ENCODE data around the gene SLC36A2.
"Not testable (repeated sequence)": the region's sequence is repeated elsewhere in the genome, so short reads cannot be mapped to it uniquely, and the experiment has no call there.

The SLC36A2 gene

DNA sequence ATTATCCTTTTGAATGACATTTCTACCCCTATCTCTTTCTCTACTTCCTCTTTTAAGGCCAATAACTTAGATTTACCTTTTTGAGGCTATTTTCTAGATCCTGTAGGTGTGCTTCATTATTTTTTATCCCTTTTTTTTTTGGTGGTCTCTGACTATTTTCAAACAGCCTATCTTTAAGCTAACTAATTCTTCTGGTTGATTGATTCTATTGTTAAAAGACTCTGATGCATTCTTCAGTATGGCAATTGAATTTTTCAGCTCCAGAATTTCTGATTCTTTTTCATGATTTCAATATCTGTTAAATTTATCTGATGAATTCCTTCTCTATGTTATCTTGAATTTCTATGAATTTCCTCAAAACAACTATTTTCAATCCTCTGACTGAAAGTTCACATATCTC is 36.4 kb downstream of the SLC36A2 start:
- Histone ChIP-seq H3K36me3 (ENCODE audit: control insufficient read depth, insufficient read depth, low read length) (no peaks in the 10 kb centered on the region), H3K27ac (ENCODE audit: low read length) (no peak overlapping the region), H3K4me1 (ENCODE audit: control insufficient read depth, insufficient read depth, low read length) (peaks cover 1% of the 10 kb centered on the region; the same call in 1 of the 2 replicates), H3K4me3 (ENCODE audit: low read length) (no peak overlapping the region), H3K27me3 (ENCODE audit: control insufficient read depth, insufficient read depth, low read length) (no peaks in the 10 kb centered on the region), H3K9me3 (ENCODE audit: control insufficient read depth, insufficient read depth, low read length) (no peaks in the 10 kb centered on the region)
- DNase-seq (ENCODE audit: low read depth, low spot score), result no peak

DNA sequence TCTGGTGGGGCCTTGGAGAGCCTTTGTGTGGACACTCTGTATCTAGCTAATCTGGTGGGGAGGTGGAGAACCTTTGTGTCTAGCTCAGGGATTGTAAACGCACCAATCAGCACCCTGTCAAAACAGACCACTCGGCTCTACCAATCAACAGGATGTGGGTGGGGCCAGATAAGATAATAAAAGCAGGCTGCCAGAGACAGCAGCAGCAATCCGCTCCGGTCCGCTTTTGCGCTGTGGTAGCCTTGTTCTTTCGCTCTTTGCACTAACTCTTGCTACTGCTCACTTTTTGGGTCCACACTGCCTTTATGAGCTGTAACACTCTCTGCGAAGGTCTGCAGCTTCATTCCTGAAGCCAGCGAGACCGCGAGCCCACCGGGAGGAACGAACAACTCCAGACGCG is 37.5 kb downstream of the SLC36A2 start:
- not testable (repeated sequence) for H3K4me1 ChIP-seq (ENCODE audit: control insufficient read depth, insufficient read depth, low read length); H3K27me3 ChIP-seq (ENCODE audit: control insufficient read depth, insufficient read depth, low read length); H3K27ac ChIP-seq (ENCODE audit: low read length); H3K4me3 ChIP-seq (ENCODE audit: low read length); H3K36me3 ChIP-seq (ENCODE audit: control insufficient read depth, insufficient read depth, low read length); DNase-seq (ENCODE audit: low read depth, low spot score); H3K9me3 ChIP-seq (ENCODE audit: control insufficient read depth, insufficient read depth, low read length)
- no CpG with 5 or more reads among the region's 15 CpGs for WGBS (ENCODE audit: insufficient coverage, insufficient read length)

DNA sequence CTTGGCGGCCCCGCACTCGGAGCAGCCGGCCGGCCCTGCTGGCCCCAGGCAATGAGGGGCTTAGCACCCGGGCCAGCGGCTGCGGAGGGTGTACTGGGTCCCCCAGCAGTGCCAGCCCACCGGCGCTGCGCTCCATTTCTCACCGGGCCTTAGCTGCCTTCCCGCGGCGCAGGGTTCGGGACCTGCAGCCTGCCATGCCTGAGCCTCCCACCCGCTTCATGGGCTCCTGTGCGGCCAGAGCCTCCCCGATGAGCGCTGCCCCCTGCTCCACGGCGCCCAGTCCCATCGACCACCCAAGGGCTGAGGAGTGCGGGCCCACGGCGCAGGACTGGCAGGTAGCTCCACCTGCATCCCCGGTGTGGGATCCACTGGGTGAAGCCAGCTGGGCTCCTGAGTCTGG is 38.1 kb downstream of the SLC36A2 start:
- H3K4me3 ChIP-seq (ENCODE audit: low read length); H3K36me3 ChIP-seq (ENCODE audit: control insufficient read depth, insufficient read depth, low read length); H3K27me3 ChIP-seq (ENCODE audit: control insufficient read depth, insufficient read depth, low read length); H3K4me1 ChIP-seq (ENCODE audit: control insufficient read depth, insufficient read depth, low read length); H3K9me3 ChIP-seq (ENCODE audit: control insufficient read depth, insufficient read depth, low read length); H3K27ac ChIP-seq (ENCODE audit: low read length); DNase-seq (ENCODE audit: low read depth, low spot score): not testable (repeated sequence)
- no CpG with 5 or more reads among the region's 27 CpGs for WGBS (ENCODE audit: insufficient coverage, insufficient read length)

DNA sequence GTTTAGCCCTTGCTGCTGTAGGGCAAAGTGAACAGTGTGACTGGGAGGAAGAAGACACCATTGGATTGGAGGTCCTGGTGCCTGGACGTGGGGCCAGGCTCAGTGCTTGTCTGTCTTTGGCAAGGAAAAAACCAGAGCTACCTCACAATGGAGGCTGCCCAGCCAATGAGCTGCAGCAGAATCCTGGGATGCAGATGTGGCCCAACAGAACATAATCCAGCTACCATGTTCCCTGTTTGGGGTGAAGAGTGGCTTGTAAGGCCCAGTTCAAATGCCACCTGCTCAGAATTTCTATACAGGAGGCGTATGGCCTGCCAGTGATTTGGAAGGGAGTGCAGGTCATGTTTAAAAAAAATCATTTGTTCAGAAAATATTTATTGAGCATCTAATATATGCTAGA is 43.7 kb downstream of the SLC36A2 start, which contains the start of gene SLC36A3:
TSS of gene SLC36A3 (minus strand) at position 101 of the 400 bp plus-strand sequence. CDS start 412 bp downstream, outside the sequence.
- Histone ChIP-seq H3K4me1 (ENCODE audit: control insufficient read depth, insufficient read depth, low read length) (no peaks in the 10 kb centered on the region), H3K27ac (ENCODE audit: low read length) (no peak within 1 kb of the TSS), H3K36me3 (ENCODE audit: control insufficient read depth, insufficient read depth, low read length) (no peaks in the 10 kb centered on the region), H3K4me3 (ENCODE audit: low read length) (no peak within 1 kb of the TSS), H3K9me3 (ENCODE audit: control insufficient read depth, insufficient read depth, low read length) (no peaks in the 10 kb centered on the region), H3K27me3 (ENCODE audit: control insufficient read depth, insufficient read depth, low read length) (no peaks in the 10 kb centered on the region)
- DNase-seq (ENCODE audit: low read depth, low spot score), result no peak
- WGBS (ENCODE audit: insufficient coverage, insufficient read length), result no CpG with 5 or more reads among the region's 2 CpGs

DNA sequence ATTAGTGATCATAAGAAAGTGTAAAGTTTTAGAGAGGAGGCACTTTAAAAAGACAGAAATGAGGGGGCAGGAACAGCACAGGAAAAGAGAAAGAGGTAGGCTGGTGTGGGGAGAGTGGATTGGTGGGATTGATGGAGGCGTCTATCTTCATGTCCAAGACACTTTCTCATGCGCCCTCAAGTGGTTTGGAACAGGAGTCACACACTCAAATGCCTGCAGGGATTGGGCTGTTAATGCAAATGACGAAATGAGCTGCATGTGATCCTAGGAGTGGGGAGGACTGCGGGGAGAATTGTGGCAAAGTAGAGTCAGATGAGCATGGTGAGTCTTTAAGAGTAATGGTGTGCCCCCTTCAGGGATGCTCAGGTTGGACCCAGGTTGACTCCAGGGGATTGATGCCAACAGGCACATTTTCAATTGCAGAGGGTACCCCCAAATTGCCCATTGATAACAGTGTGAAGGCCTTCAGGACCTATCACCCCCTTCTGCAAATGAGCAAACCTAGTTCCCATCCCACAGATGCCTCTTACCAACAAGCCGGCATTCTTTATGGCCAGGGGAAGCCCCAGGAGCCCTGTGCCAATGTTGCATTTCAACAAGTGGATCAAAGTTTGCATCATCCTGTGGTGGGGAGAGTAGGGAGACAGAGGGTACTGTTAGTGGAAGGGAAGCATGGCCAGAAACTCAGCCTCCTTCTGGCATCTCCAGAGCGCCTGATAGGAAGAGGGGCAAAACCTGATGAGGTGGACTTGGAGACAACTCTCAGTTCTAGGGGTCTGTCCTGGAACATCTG is 49.1 kb downstream of the SLC36A2 start:
- no peak overlapping the region for H3K4me3 ChIP-seq (ENCODE audit: low read length)
- no peaks in the 10 kb centered on the region for H3K27me3 ChIP-seq (ENCODE audit: control insufficient read depth, insufficient read depth, low read length)
- no peaks in the 10 kb centered on the region for H3K9me3 ChIP-seq (ENCODE audit: control insufficient read depth, insufficient read depth, low read length)
- H3K4me1 ChIP-seq (ENCODE audit: control insufficient read depth, insufficient read depth, low read length), result no peaks in the 10 kb centered on the region; the same call in 1 of the 2 replicates
- no peak overlapping the region for H3K27ac ChIP-seq (ENCODE audit: low read length)
- no peak for DNase-seq (ENCODE audit: low read depth, low spot score)
- no CpG with 5 or more reads among the region's 6 CpGs for WGBS (ENCODE audit: insufficient coverage, insufficient read length)
- no peaks in the 10 kb centered on the region for H3K36me3 ChIP-seq (ENCODE audit: control insufficient read depth, insufficient read depth, low read length)

DNA sequence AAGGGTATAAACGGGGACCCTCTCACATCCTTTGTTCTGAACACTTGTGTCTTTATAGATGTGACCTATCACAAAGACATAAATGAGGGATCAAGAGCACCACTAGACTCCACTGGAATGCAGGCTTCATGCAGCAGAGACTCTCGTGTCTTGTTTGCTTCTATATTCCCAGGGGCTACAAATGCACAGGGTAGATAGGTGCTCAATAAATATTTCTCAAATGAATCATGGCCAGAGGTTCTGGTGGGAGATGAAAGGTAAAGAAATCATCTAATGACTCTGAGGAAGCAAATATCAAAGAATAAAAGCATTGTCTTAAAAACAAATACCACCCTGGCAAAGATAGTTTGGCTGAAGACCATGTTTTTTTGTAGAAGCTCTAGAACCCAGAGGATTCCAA is 50.4 kb downstream of the SLC36A2 start:
- Histone ChIP-seq H3K4me3 (ENCODE audit: low read length) (no peak overlapping the region), H3K27me3 (ENCODE audit: control insufficient read depth, insufficient read depth, low read length) (no peaks in the 10 kb centered on the region), H3K27ac (ENCODE audit: low read length) (no peak overlapping the region), H3K36me3 (ENCODE audit: control insufficient read depth, insufficient read depth, low read length) (no peaks in the 10 kb centered on the region), H3K4me1 (ENCODE audit: control insufficient read depth, insufficient read depth, low read length) (no peaks in the 10 kb centered on the region; the same call in 1 of the 2 replicates), H3K9me3 (ENCODE audit: control insufficient read depth, insufficient read depth, low read length) (no peaks in the 10 kb centered on the region)
- WGBS (ENCODE audit: insufficient coverage, insufficient read length), result no CpG with 5 or more reads among the region's 2 CpGs
- DNase-seq (ENCODE audit: low read depth, low spot score), result no peak

DNA sequence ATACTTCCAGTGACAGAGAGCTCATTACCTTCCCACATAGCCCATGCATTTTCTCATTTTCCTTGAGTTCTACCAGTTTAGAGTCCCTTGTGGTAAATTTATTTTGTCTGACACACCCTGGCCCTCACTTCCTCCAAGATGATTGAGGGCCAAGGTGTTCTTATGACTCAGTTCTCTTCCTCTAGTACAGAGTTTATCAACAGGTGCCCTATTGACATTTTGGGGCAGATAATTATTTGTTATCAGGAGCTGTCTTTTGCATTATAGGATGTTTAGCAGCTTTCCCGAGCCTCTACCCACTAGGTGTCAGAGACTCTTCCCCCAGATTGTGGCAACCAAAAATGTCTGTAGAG is 50.9 kb downstream of the SLC36A2 start:
- Histone ChIP-seq H3K36me3 (ENCODE audit: control insufficient read depth, insufficient read depth, low read length) (no peaks in the 10 kb centered on the region), H3K4me3 (ENCODE audit: low read length) (no peak overlapping the region), H3K27ac (ENCODE audit: low read length) (no peak overlapping the region), H3K9me3 (ENCODE audit: control insufficient read depth, insufficient read depth, low read length) (no peaks in the 10 kb centered on the region), H3K27me3 (ENCODE audit: control insufficient read depth, insufficient read depth, low read length) (no peaks in the 10 kb centered on the region), H3K4me1 (ENCODE audit: control insufficient read depth, insufficient read depth, low read length) (no peaks in the 10 kb centered on the region; the same call in 1 of the 2 replicates)
- no CpG with 5 or more reads among the region's 1 CpG for WGBS (ENCODE audit: insufficient coverage, insufficient read length)
- no peak for DNase-seq (ENCODE audit: low read depth, low spot score)

DNA sequence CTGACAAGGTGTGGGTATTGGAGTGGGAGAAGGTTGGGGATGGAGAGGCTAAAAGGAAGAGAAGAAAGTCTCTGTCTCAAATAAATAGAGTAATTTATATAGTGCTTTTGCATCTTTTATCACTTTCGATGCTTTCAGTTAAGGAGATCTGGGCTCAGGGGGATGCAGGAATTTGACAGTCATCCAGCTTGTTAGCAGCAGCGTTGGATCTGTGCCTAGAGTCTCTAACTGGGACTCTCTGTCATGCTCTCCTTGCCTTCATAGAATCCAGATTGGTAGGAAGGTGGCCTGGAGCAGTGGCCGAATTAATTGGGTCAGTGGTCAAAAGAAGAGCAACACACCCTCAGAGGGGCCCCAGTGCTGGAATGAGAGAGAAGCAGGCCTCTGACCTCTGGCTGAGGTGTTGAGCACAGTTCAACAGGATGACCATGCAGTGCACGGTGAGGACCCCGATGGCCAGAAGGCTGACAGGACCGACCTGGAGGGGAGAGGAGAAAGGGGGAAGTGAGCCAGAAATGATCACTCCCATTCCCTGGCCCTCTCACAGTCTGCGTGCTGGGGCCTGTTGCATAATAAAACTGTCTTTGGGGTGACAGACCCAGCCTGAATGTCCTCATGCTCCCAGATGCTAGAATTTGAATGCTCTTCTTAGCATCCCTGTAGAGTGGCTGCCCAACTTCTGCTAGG is 51.4 kb downstream of the SLC36A2 start:
- WGBS (ENCODE audit: insufficient coverage, insufficient read length), result no CpG with 5 or more reads among the region's 7 CpGs
- Histone ChIP-seq H3K27ac (ENCODE audit: low read length) (no peak overlapping the region), H3K27me3 (ENCODE audit: control insufficient read depth, insufficient read depth, low read length) (no peaks in the 10 kb centered on the region), H3K4me1 (ENCODE audit: control insufficient read depth, insufficient read depth, low read length) (no peaks in the 10 kb centered on the region; the same call in 1 of the 2 replicates), H3K36me3 (ENCODE audit: control insufficient read depth, insufficient read depth, low read length) (no peaks in the 10 kb centered on the region), H3K9me3 (ENCODE audit: control insufficient read depth, insufficient read depth, low read length) (no peaks in the 10 kb centered on the region), H3K4me3 (ENCODE audit: low read length) (no peak overlapping the region)
- no peak for DNase-seq (ENCODE audit: low read depth, low spot score)

DNA sequence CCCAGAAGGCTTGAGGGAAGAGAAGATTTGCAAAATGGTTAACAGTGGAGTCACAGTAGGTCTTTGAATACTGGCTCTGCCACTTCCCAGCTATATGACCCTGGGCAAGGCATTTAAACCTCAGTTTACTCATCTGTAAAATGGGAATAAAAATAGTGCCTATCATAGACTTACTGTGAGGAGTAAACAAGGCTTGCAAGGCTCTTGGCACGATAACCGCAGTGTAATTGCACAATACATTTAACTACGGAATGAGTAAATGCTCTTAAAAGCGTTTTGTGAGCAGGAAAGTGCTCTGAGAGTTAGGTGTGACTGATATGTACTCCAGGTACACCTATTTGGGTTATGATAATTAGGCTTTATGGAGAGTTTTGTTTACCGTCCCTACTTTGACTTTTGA is 52.2 kb downstream of the SLC36A2 start:
- no peaks in the 10 kb centered on the region for H3K27me3 ChIP-seq (ENCODE audit: control insufficient read depth, insufficient read depth, low read length)
- no peaks in the 10 kb centered on the region for H3K9me3 ChIP-seq (ENCODE audit: control insufficient read depth, insufficient read depth, low read length)
- DNase-seq (ENCODE audit: low read depth, low spot score), result no peak
- WGBS (ENCODE audit: insufficient coverage, insufficient read length), result no CpG with 5 or more reads among the region's 5 CpGs
- H3K4me1 ChIP-seq (ENCODE audit: control insufficient read depth, insufficient read depth, low read length), result no peaks in the 10 kb centered on the region; the same call in 1 of the 2 replicates
- H3K4me3 ChIP-seq (ENCODE audit: low read length), result no peak overlapping the region
- no peak overlapping the region for H3K27ac ChIP-seq (ENCODE audit: low read length)
- H3K36me3 ChIP-seq (ENCODE audit: control insufficient read depth, insufficient read depth, low read length), result no peaks in the 10 kb centered on the region

DNA sequence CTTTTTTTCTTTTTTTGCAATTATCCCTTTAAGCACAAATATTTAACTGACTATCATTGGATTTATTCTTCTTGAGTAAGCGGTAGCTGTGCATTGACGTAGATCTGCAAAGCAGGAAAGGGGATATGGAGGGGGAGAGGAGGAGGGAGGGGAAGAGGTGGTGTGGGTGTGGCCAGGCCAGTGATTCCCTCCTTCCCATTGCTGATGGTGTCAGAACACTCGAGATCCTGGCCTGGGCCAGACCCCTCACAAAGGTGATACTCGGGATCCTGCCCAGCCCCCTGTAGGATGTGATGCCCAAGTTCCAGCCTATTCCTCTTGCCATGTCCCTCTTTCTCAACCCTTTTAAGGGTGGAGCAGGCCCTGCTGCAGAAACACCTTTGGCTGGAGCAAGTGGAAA is 53.7 kb downstream of the SLC36A2 start:
- Histone ChIP-seq H3K9me3 (ENCODE audit: control insufficient read depth, insufficient read depth, low read length) (no peaks in the 10 kb centered on the region), H3K4me1 (ENCODE audit: control insufficient read depth, insufficient read depth, low read length) (no peaks in the 10 kb centered on the region; the same call in 1 of the 2 replicates), H3K27me3 (ENCODE audit: control insufficient read depth, insufficient read depth, low read length) (no peaks in the 10 kb centered on the region), H3K27ac (ENCODE audit: low read length) (no peak overlapping the region), H3K4me3 (ENCODE audit: low read length) (no peak overlapping the region), H3K36me3 (ENCODE audit: control insufficient read depth, insufficient read depth, low read length) (no peaks in the 10 kb centered on the region)
- no peak for DNase-seq (ENCODE audit: low read depth, low spot score)
- no CpG with 5 or more reads among the region's 4 CpGs for whole genome bisulfite sequencing (ENCODE audit: insufficient coverage, insufficient read length)

Data from iPS DF 6.9 (cell line).